ENCODE data around the gene SNTB2.
"Not testable (repeated sequence)": the region's sequence is repeated elsewhere in the genome, so short reads cannot be mapped to it uniquely, and the experiment has no call there.

Gene SNTB2

GRCh38 chr16:69239851-69240250 lies 52.9 kb downstream of the SNTB2 start:
- no peaks in the 10 kb centered on the region for H3K27me3 ChIP-seq (ENCODE audit: control insufficient read depth in 1 of 2, insufficient read depth in 2 of 2, low read length in 2 of 2)
- peaks cover 15% of the 10 kb centered on the region for H3K4me1 ChIP-seq (ENCODE audit: insufficient read depth, low read length)
- H3K27ac ChIP-seq (ENCODE audit: low read depth, low read length) = no peak overlapping the region
- H3K9me3 ChIP-seq (ENCODE audit: low read length) = no peaks in the 10 kb centered on the region
- no peak overlapping the region for H3K4me3 ChIP-seq (ENCODE audit: low read depth in 1 of 2, low read length in 2 of 2)
- no peak overlapping the region for H3K9ac ChIP-seq (ENCODE audit: low read length)
- H3K36me3 ChIP-seq (ENCODE audit: insufficient read depth, low read length) = no peaks in the 10 kb centered on the region

- Histone ChIP-seq H3K36me3 (ENCODE audit: insufficient read depth, low read length) (no peaks in the 10 kb centered on the region), H3K27ac (ENCODE audit: low read depth, low read length) (no peak overlapping the region), H3K4me1 (ENCODE audit: insufficient read depth, low read length) (peaks cover 15% of the 10 kb centered on the region), H3K4me3 (ENCODE audit: low read depth in 1 of 2, low read length in 2 of 2) (no peak overlapping the region), H3K9ac (ENCODE audit: low read length) (no peak overlapping the region), H3K27me3 (ENCODE audit: control insufficient read depth in 1 of 2, insufficient read depth in 2 of 2, low read length in 2 of 2) (no peaks in the 10 kb centered on the region), H3K9me3 (ENCODE audit: low read length) (no peaks in the 10 kb centered on the region)
Measured at GRCh38 chr16:69240331-69240730, 53.4 kb downstream of the SNTB2 start.

- no peaks in the 10 kb centered on the region for H3K9me3 ChIP-seq (ENCODE audit: low read length)
- peaks cover 5% of the 10 kb centered on the region for H3K36me3 ChIP-seq (ENCODE audit: insufficient read depth, low read length)
- H3K27ac ChIP-seq (ENCODE audit: low read depth, low read length) = no peak overlapping the region
- peaks cover 15% of the 10 kb centered on the region for H3K4me1 ChIP-seq (ENCODE audit: insufficient read depth, low read length)
- no peak overlapping the region for H3K4me3 ChIP-seq (ENCODE audit: low read depth in 1 of 2, low read length in 2 of 2)
- no peak overlapping the region for H3K9ac ChIP-seq (ENCODE audit: low read length)
- no peaks in the 10 kb centered on the region for H3K27me3 ChIP-seq (ENCODE audit: control insufficient read depth in 1 of 2, insufficient read depth in 2 of 2, low read length in 2 of 2)
Measured at GRCh38 chr16:69241926-69242325, 55.0 kb downstream of the SNTB2 start.

GRCh38 chr16:69243479-69243878 lies 56.5 kb downstream of the SNTB2 start:
- H3K27me3 ChIP-seq (ENCODE audit: control insufficient read depth in 1 of 2, insufficient read depth in 2 of 2, low read length in 2 of 2) = no peaks in the 10 kb centered on the region
- peaks cover 14% of the 10 kb centered on the region for H3K36me3 ChIP-seq (ENCODE audit: insufficient read depth, low read length)
- no peak overlapping the region for H3K4me3 ChIP-seq (ENCODE audit: low read depth in 1 of 2, low read length in 2 of 2)
- no peak overlapping the region for H3K27ac ChIP-seq (ENCODE audit: low read depth, low read length)
- H3K9me3 ChIP-seq (ENCODE audit: low read length) = no peaks in the 10 kb centered on the region
- H3K4me1 ChIP-seq (ENCODE audit: insufficient read depth, low read length) = peaks cover 8% of the 10 kb centered on the region
- H3K9ac ChIP-seq (ENCODE audit: low read length) = no peak overlapping the region

GRCh38 chr16:69244336-69244735 lies 57.4 kb downstream of the SNTB2 start:
- H3K4me1 ChIP-seq (ENCODE audit: insufficient read depth, low read length) = peaks cover 7% of the 10 kb centered on the region

GRCh38 chr16:69250081-69250480 lies 63.1 kb downstream of the SNTB2 start:
- H3K36me3 ChIP-seq (ENCODE audit: insufficient read depth, low read length) = peaks cover 14% of the 10 kb centered on the region
- H3K9ac ChIP-seq (ENCODE audit: low read length) = no peak overlapping the region
- no peak overlapping the region for H3K27ac ChIP-seq (ENCODE audit: low read depth, low read length)
- no peaks in the 10 kb centered on the region for H3K9me3 ChIP-seq (ENCODE audit: low read length)
- H3K27me3 ChIP-seq (ENCODE audit: control insufficient read depth in 1 of 2, insufficient read depth in 2 of 2, low read length in 2 of 2) = no peaks in the 10 kb centered on the region
- H3K4me3 ChIP-seq (ENCODE audit: low read depth in 1 of 2, low read length in 2 of 2) = no peak overlapping the region
- peaks cover 10% of the 10 kb centered on the region for H3K4me1 ChIP-seq (ENCODE audit: insufficient read depth, low read length)

More at GRCh38 chr16:69244336-69244735, 57.4 kb downstream of the SNTB2 start:
- Histone ChIP-seq H3K36me3 (ENCODE audit: insufficient read depth, low read length) (peaks cover 14% of the 10 kb centered on the region), H3K9ac (ENCODE audit: low read length) (no peak overlapping the region), H3K27me3 (ENCODE audit: control insufficient read depth in 1 of 2, insufficient read depth in 2 of 2, low read length in 2 of 2) (no peaks in the 10 kb centered on the region), H3K4me3 (ENCODE audit: low read depth in 1 of 2, low read length in 2 of 2) (no peak overlapping the region), H3K27ac (ENCODE audit: low read depth, low read length) (no peak overlapping the region), H3K9me3 (ENCODE audit: low read length) (no peaks in the 10 kb centered on the region)

GRCh38 chr16:69253870-69254341 lies 66.9 kb downstream of the SNTB2 start:
- Histone ChIP-seq H3K9ac (ENCODE audit: low read length) (no peak overlapping the region), H3K27me3 (ENCODE audit: control insufficient read depth in 1 of 2, insufficient read depth in 2 of 2, low read length in 2 of 2) (no peaks in the 10 kb centered on the region), H3K36me3 (ENCODE audit: insufficient read depth, low read length) (no peaks in the 10 kb centered on the region), H3K4me3 (ENCODE audit: low read depth in 1 of 2, low read length in 2 of 2) (no peak overlapping the region), H3K4me1 (ENCODE audit: insufficient read depth, low read length) (peaks cover 10% of the 10 kb centered on the region), H3K9me3 (ENCODE audit: low read length) (no peaks in the 10 kb centered on the region), H3K27ac (ENCODE audit: low read depth, low read length) (peak overlapping the region; percentile 14)

- peaks cover 11% of the 10 kb centered on the region for H3K36me3 ChIP-seq (ENCODE audit: insufficient read depth, low read length)
- not testable (repeated sequence) for H3K27ac ChIP-seq (ENCODE audit: low read depth, low read length); H3K9me3 ChIP-seq (ENCODE audit: low read length); H3K9ac ChIP-seq (ENCODE audit: low read length); H3K4me3 ChIP-seq (ENCODE audit: low read depth in 1 of 2, low read length in 2 of 2); H3K4me1 ChIP-seq (ENCODE audit: insufficient read depth, low read length); H3K27me3 ChIP-seq (ENCODE audit: control insufficient read depth in 1 of 2, insufficient read depth in 2 of 2, low read length in 2 of 2)
Measured at GRCh38 chr16:69259428-69259764, 72.4 kb downstream of the SNTB2 start.

GRCh38 chr16:69260019-69260418 lies 73.1 kb downstream of the SNTB2 start:
- H3K9ac ChIP-seq (ENCODE audit: low read length) = no peak overlapping the region
- H3K27me3 ChIP-seq (ENCODE audit: control insufficient read depth in 1 of 2, insufficient read depth in 2 of 2, low read length in 2 of 2) = no peaks in the 10 kb centered on the region
- H3K9me3 ChIP-seq (ENCODE audit: low read length) = no peaks in the 10 kb centered on the region
- no peak overlapping the region for H3K4me3 ChIP-seq (ENCODE audit: low read depth in 1 of 2, low read length in 2 of 2)
- H3K27ac ChIP-seq (ENCODE audit: low read depth, low read length) = no peak overlapping the region
- no peaks in the 10 kb centered on the region for H3K4me1 ChIP-seq (ENCODE audit: insufficient read depth, low read length)
- H3K36me3 ChIP-seq (ENCODE audit: insufficient read depth, low read length) = peaks cover 11% of the 10 kb centered on the region

- Histone ChIP-seq H3K4me3 (ENCODE audit: low read depth in 1 of 2, low read length in 2 of 2) (no peak overlapping the region), H3K27me3 (ENCODE audit: control insufficient read depth in 1 of 2, insufficient read depth in 2 of 2, low read length in 2 of 2) (no peaks in the 10 kb centered on the region), H3K36me3 (ENCODE audit: insufficient read depth, low read length) (peaks cover 11% of the 10 kb centered on the region), H3K9me3 (ENCODE audit: low read length) (no peaks in the 10 kb centered on the region), H3K27ac (ENCODE audit: low read depth, low read length) (no peak overlapping the region), H3K4me1 (ENCODE audit: insufficient read depth, low read length) (no peaks in the 10 kb centered on the region), H3K9ac (ENCODE audit: low read length) (no peak overlapping the region)
Measured at GRCh38 chr16:69260506-69260905, 73.5 kb downstream of the SNTB2 start.

GRCh38 chr16:69266334-69267063 lies 79.5 kb downstream of the SNTB2 start:
- no peaks in the 10 kb centered on the region for H3K27me3 ChIP-seq (ENCODE audit: control insufficient read depth in 1 of 2, insufficient read depth in 2 of 2, low read length in 2 of 2)
- H3K4me3 ChIP-seq (ENCODE audit: low read depth in 1 of 2, low read length in 2 of 2) = no peak overlapping the region
- no peaks in the 10 kb centered on the region for H3K4me1 ChIP-seq (ENCODE audit: insufficient read depth, low read length)
- H3K27ac ChIP-seq (ENCODE audit: low read depth, low read length) = no peak overlapping the region
- no peaks in the 10 kb centered on the region for H3K9me3 ChIP-seq (ENCODE audit: low read length)
- H3K9ac ChIP-seq (ENCODE audit: low read length) = no peak overlapping the region
- H3K36me3 ChIP-seq (ENCODE audit: insufficient read depth, low read length) = no peaks in the 10 kb centered on the region

- Histone ChIP-seq H3K4me3 (ENCODE audit: low read depth in 1 of 2, low read length in 2 of 2) (no peak overlapping the region), H3K9ac (ENCODE audit: low read length) (no peak overlapping the region), H3K4me1 (ENCODE audit: insufficient read depth, low read length) (no peaks in the 10 kb centered on the region), H3K36me3 (ENCODE audit: insufficient read depth, low read length) (no peaks in the 10 kb centered on the region), H3K27me3 (ENCODE audit: control insufficient read depth in 1 of 2, insufficient read depth in 2 of 2, low read length in 2 of 2) (no peaks in the 10 kb centered on the region), H3K9me3 (ENCODE audit: low read length) (no peaks in the 10 kb centered on the region), H3K27ac (ENCODE audit: low read depth, low read length) (no peak overlapping the region)
Measured at GRCh38 chr16:69267633-69268032, 80.7 kb downstream of the SNTB2 start.
